Fibroblast of lung (primary cell): ENCODE data around the gene ADCY9. TPM values are rescaled to one million over a fixed set of nuclear protein-coding genes. Genes with fewer than 3 reads are reported as not detected.

Source experiments
- DNase-seq, 2 donors: peaks; one replicate each; pipeline versions ENCODE4 v3.0.0 to v3.0.0-alpha.2; 2010; ENCODE audit warnings: low read depth in 2 of 2
- H2AFZ ChIP-seq: 2 replicates; pipeline ENCODE4 v1.5.1; 2012; ENCODE audit warnings: low read length, control low read depth, inconsistent platforms
- H3K27ac ChIP-seq: 2 replicates; pipeline ENCODE4 v1.5.1; 2011; ENCODE audit warnings: low read length, control low read depth; ENCODE audit not compliant: insufficient read depth
- H3K27me3 ChIP-seq: 2 replicates; pipeline ENCODE4 v1.5.1; 2011; ENCODE audit warnings: mild to moderate bottlenecking, low read length; ENCODE audit not compliant: control insufficient read depth, insufficient read depth
- H3K36me3 ChIP-seq: 2 replicates; pipeline ENCODE4 v1.5.1; 2011; ENCODE audit warnings: low read length; ENCODE audit not compliant: control insufficient read depth, insufficient read depth
- H3K4me1 ChIP-seq: 2 replicates; pipeline ENCODE4 v1.5.1; 2011; ENCODE audit warnings: low read length; ENCODE audit not compliant: control insufficient read depth, insufficient read depth; ENCODE audit errors: extremely low read depth
- H3K4me2 ChIP-seq: 2 replicates; pipeline ENCODE4 v1.5.1; 2011; ENCODE audit warnings: low read length, control low read depth; ENCODE audit not compliant: insufficient read depth; ENCODE audit errors: extremely low read depth
- H3K4me3 ChIP-seq, 4 experiments: fragments of 200-600 bp in 1 of 4; sonication (generic) in 1 of 4; replicated peaks in 1 of 4; 2 replicates each; pipeline ENCODE4 v1.5.1; 2011 to 2016; ENCODE audit warnings: low read length in 4 of 4, low read depth in 3 of 4, mild to moderate bottlenecking in 3 of 4, control low read depth in 2 of 4, inconsistent platforms in 1 of 4, mixed read lengths in 1 of 4; ENCODE audit not compliant: insufficient read depth in 1 of 4; ENCODE audit errors: control extremely low read depth in 1 of 4
- H3K79me2 ChIP-seq: 2 replicates; pipeline ENCODE4 v1.5.1; 2012; ENCODE audit warnings: mild to moderate bottlenecking, low read length, inconsistent platforms; ENCODE audit not compliant: control insufficient read depth, insufficient read depth
- H3K9ac ChIP-seq: 2 replicates; pipeline ENCODE4 v1.5.1; 2011; ENCODE audit warnings: mild to moderate bottlenecking, low read length, control low read depth; ENCODE audit not compliant: insufficient read depth
- H3K9me3 ChIP-seq: 2 replicates; pipeline ENCODE4 v1.5.1; 2012; ENCODE audit warnings: low read depth, low read length; ENCODE audit not compliant: control insufficient read depth, insufficient read depth
- H4K20me1 ChIP-seq: 2 replicates; pipeline ENCODE4 v1.5.1; 2011; ENCODE audit warnings: low read length; ENCODE audit not compliant: control insufficient read depth, insufficient read depth; ENCODE audit errors: extremely low read depth
- CTCF ChIP-seq, 2 donors: IDR thresholded peaks in 1 of 2; conservative IDR thresholded peaks in 1 of 2; 1 replicate in 1 of 2; 2 replicates in 1 of 2; pipeline ENCODE4 v1.5.1; 2011 to 2012; ENCODE audit warnings: low read length in 2 of 2, control low read depth in 1 of 2, inconsistent platforms in 1 of 2, low read depth in 1 of 2, mild to moderate bottlenecking in 1 of 2
- EZH2 ChIP-seq: IDR thresholded peaks from 2 replicates; pipeline ENCODE4 v1.5.1; 2012; ENCODE audit warnings: low read length, control low read depth, mild to moderate bottlenecking; ENCODE audit errors: missing control alignments
- polyA plus RNA-seq, 2 donors: library from polyadenylated mRNA; depleted of rRNA in 1 of 2; stranded (reverse) in 1 of 2; unstranded in 1 of 2; fragments of >200 nt; gene quantifications; 2 replicates each; pipeline ENCODE4 v1.2.1, GENCODE V29; 2011 to 2012; ENCODE audit warnings: missing spikeins in 1 of 2
- total RNA-seq: library from RNA; depleted of rRNA; stranded (reverse); fragments of >200 nt; gene quantifications from 2 replicates; pipeline ENCODE4 v1.2.1, GENCODE V29; 2014

The ADCY9 gene
- total and polyA plus RNA-seq, 2 donors (not counting 1 experiment from before 2014, with no cell fraction given), result 22.1 to 37.0 TPM

GRCh38 chr16:4111748-4112696 lies 4.2 kb downstream of the ADCY9 start:
- peak overlapping the region; percentile 95 for H3K4me2 ChIP-seq
- H3K4me3 ChIP-seq, result peak overlapping the region; percentile 48 to 84 (median 70)
- peaks cover 50% of the 10 kb centered on the region for H3K79me2 ChIP-seq
- no peaks in the 10 kb centered on the region for H3K9me3 ChIP-seq
- H3K27me3 ChIP-seq, result no peaks in the 10 kb centered on the region
- DNase-seq, result peak in 1 of 2 donors; percentile 23
- no peaks in the 10 kb centered on the region for H4K20me1 ChIP-seq
- TF ChIP-seq EZH2 (no peak), CTCF (conservative IDR thresholded peaks at IDR 0.05 in 1 of 2, IDR thresholded peaks at IDR 0.05 in 1 of 2; ENCODE audit: low read depth in 1 of 2, low read length in 2 of 2) (no peak)
- peak overlapping the region; percentile 75 for H3K27ac ChIP-seq
- H3K36me3 ChIP-seq, result peaks cover 6% of the 10 kb centered on the region
- peaks cover 16% of the 10 kb centered on the region for H3K4me1 ChIP-seq
- peak overlapping the region; percentile 48 for H2AFZ ChIP-seq
- H3K9ac ChIP-seq, result peak overlapping the region; percentile 51

GRCh38 chr16:4110680-4111079 lies 5.6 kb downstream of the ADCY9 start:
- Histone ChIP-seq H4K20me1 (no peaks in the 10 kb centered on the region), H3K4me3 (peak overlapping the region in 1 of 4 experiments; percentile 63), H2AFZ (no peak overlapping the region), H3K79me2 (peaks cover 50% of the 10 kb centered on the region), H3K4me2 (no peak overlapping the region), H3K27me3 (no peaks in the 10 kb centered on the region), H3K9ac (no peak overlapping the region), H3K4me1 (peaks cover 13% of the 10 kb centered on the region), H3K36me3 (peaks cover 6% of the 10 kb centered on the region), H3K27ac (no peak overlapping the region), H3K9me3 (no peaks in the 10 kb centered on the region)
- TF ChIP-seq CTCF (conservative IDR thresholded peaks at IDR 0.05 in 1 of 2, IDR thresholded peaks at IDR 0.05 in 1 of 2; ENCODE audit: low read depth in 1 of 2, low read length in 2 of 2) (no peak), EZH2 (no peak)
- no peak for DNase-seq

GRCh38 chr16:4110065-4110464 lies 6.2 kb downstream of the ADCY9 start:
- H3K79me2 ChIP-seq, result peaks cover 46% of the 10 kb centered on the region
- H3K27me3 ChIP-seq, result no peaks in the 10 kb centered on the region
- peaks cover 11% of the 10 kb centered on the region for H3K4me1 ChIP-seq
- no peaks in the 10 kb centered on the region for H4K20me1 ChIP-seq
- TF ChIP-seq EZH2, result no peak
- no peak for TF ChIP-seq CTCF (conservative IDR thresholded peaks at IDR 0.05 in 1 of 2, IDR thresholded peaks at IDR 0.05 in 1 of 2; ENCODE audit: low read depth in 1 of 2, low read length in 2 of 2)
- H3K9ac ChIP-seq, result no peak overlapping the region
- no peak overlapping the region for H3K4me3 ChIP-seq
- peaks cover 6% of the 10 kb centered on the region for H3K36me3 ChIP-seq
- DNase-seq, result no peak
- no peaks in the 10 kb centered on the region for H3K9me3 ChIP-seq
- H3K4me2 ChIP-seq, result no peak overlapping the region
- H3K27ac ChIP-seq, result no peak overlapping the region
- H2AFZ ChIP-seq, result no peak overlapping the region
